SHP77 treated with DMSO at 0.1 percent for 48 hours (cell line): ENCODE data around the gene NFKB1.
A peak's percentile ranks its signal among the peaks of the same experiment; 100 is the strongest.

ENCODE experiments used
- DNase-seq: peaks from one replicate; lab custom pipeline; 2025; lab: John Stamatoyannopoulos, UW

The NFKB1 gene

GRCh38 chr4:102631616-102632015 is 130.5 kb downstream of the NFKB1 start:
- no peak for DNase-seq

DNA sequence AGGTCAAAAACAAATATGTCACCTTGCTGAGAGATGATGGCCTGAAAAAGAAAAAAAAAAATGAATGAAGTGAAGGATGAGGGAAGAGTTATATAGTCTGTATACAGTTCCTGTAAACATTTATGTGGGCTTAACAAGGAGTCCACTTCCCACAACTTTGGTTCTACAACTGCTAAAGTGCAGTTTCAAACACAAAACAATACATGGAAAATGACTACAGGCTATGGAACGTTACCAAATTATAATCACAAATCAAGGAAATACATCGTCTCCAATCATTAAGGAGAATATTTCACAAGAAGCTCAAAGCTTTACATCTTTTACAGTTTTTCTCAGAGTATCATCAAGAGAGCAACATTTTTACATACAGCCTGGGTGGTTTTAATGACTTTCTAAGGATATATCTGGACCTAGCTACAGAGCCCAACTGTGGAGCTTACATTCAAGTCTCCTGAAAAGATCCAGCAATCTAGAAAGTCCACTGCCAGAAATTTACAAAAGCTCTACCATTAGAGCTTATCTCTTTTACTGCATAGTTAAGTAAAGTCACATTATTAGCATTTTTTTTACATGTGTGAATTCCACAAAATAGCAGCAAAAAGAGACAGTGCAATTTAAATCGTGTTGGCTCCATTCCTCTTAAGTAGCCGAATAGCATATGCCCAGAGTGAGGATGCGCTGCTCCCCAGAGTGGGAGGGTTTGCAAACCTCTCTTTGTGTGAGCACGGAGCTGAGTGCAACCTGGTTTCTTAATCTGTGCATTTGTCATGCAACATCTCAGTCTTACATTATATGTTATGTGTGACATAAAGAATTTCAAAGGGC is 131.3 kb downstream of the NFKB1 start:
- no peak for DNase-seq

- DNase-seq: no peak
Observed at GRCh38 chr4:102633100-102633499, 131.9 kb downstream of the NFKB1 start.

DNA sequence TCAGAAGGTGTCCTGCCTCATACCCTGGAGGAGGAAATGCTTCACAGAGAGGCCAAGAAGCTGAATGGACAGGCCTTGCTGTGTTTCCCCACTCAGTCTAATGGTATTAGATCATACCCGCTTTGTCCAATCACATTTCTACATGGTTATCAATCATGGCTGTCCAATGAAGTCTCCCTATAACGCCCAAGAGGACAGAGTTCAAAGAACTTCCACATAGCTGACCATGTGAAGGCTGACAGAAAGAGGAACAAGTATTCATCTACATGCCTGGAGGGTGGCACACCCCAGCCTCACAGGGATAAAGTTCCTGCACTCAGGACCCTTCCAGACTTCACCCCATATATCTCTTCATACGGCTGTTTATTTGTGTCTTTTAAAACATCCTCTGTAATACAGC is 136.2 kb downstream of the NFKB1 start:
- no peak for DNase-seq

- no peak for DNase-seq
Observed at GRCh38 chr4:102638621-102639020, 137.5 kb downstream of the NFKB1 start.

GRCh38 chr4:102639598-102639997 is 138.4 kb downstream of the NFKB1 start:
- no peak for DNase-seq

- no peak for DNase-seq
Observed at GRCh38 chr4:102640669-102641068, 139.5 kb downstream of the NFKB1 start.

DNA sequence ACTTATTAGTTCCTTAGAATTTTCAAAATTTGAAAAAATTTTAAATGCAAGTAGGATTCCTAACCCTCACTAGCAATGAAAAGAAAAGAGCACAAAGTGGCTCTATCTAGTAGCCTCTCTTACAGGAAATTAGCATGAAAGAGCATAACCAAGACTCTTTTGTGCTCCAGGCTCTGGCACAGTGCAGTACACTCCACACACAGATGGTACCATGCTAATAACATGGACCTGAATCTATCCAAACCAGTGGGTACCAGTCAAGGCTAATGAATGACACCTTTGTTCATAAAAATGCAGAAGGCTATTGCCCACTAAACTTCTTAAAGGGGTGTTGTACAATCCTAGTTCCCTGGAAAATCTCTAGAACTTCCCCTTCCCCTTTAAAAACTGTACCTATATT is 140.6 kb downstream of the NFKB1 start:
- DNase-seq: no peak

DNA sequence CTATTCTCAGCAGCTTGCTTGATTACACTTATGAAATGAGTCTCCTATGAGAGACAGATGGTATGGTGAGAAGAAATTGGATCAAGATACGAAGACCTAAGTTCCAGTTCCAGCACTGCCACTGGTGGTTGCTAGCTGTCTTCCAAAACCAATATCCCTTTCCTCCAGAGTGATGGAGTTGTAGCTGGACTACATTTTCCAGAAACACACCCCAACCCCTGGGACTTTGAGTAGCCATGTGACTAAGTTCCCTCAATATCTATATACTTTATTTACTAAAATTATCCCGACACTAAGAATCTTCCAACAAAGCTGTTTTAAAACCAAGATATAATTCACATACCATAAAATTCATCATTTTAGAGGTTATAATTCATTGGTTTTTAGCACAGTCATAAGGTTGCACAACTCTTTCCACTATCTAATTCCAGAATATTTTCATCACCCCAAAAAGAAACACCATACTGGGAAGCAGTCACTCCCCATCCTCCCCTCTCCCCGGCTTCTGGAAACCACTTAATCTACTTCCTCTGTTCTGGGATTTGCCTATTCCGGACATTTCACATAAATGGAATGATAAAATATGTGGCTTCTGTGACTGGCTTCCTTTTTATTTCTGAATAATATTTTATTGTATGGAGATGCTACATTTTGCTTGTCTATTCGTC is 141.6 kb downstream of the NFKB1 start:
- no peak for DNase-seq

- no peak for DNase-seq
Observed at GRCh38 chr4:102647117-102647516, 146.0 kb downstream of the NFKB1 start.

- no peak for DNase-seq
Observed at GRCh38 chr4:102657206-102657605, 156.0 kb downstream of the NFKB1 start.

DNA sequence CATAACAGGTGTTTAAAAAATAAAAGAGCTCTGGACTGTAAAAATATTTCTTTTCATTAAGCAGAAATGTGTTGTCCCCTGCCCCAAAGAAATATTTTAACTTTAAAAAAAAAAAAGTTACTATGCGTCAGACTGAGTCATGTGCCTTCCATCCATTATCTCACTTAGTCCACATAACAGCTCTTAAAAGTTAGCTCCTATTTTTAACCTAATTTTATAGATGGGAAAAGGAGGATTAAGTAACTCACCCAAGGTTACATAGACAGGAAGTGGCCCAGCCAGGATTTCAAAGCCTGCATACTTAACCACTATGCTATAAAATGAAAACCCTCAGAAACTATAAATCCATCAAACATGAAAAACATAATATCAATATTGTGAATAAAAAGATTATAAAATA is 161.9 kb downstream of the NFKB1 start:
- DNase-seq: no peak

GRCh38 chr4:102665527-102665926 is 164.4 kb downstream of the NFKB1 start:
- DNase-seq: peak; percentile 18
